ENCODE results near the gene HIGD2B. TPM values are rescaled to one million over a fixed set of nuclear protein-coding genes. Genes with fewer than 3 reads are reported as not detected.

Gene HIGD2B
- total RNA-seq, 1 experiment from 2014 or later: not detected

DNA sequence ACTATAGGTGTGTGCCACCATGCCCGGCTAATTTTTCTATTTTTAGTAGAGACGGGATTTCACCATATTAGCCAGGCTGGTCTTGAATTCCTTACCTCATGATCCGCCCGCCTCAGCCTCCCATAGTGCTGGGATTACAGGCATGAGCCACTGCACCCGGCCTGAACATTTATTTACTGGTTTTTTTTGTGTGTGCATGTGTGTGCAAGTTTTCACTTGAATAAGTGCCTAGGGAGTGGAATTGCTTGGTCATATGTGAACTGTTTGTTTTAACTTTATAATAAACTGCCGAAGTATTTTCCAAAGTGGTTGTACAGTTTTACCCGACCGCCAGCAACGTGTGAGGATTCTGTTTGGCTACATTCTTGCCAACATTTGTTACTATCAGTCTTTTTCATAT, 14.1 kb upstream of the HIGD2B start:
- ChIA-PET POLR2A (ENCODE audit: low non-redundant PET) (no interaction called here), CTCF (no interaction called here)
- no peak for DNase-seq (ENCODE audit: low spot score)
- H3K27me3 ChIP-seq (replicated peaks; ENCODE audit: insufficient read depth, low read depth, low read length, poor library complexity): no peaks in the 10 kb centered on the region
- no peak overlapping the region for H3K4me3 ChIP-seq (ENCODE audit: low read depth, low read length, poor library complexity, severe bottlenecking)
- H3K4me1 ChIP-seq (ENCODE audit: insufficient read depth, low read length, poor library complexity, severe bottlenecking): no peaks in the 10 kb centered on the region
- no peak overlapping the region for H3K27ac ChIP-seq (ENCODE audit: low read depth, low read length, poor library complexity, severe bottlenecking)
- TF ChIP-seq EZH2 (IDR thresholded peaks at IDR 0.05; ENCODE audit: borderline replicate concordance, low read depth, low read length, poor library complexity, severe bottlenecking) (no peak), CTCF (conservative IDR thresholded peaks at IDR 0.05; ENCODE audit: low read depth, low read length) (no peak)
- no peaks in the 10 kb centered on the region for H3K9me3 ChIP-seq (ENCODE audit: low read depth, low read length, poor library complexity, severe bottlenecking)
- no TSS peak for BruUV-seq (replicated peaks)
- no peaks in the 10 kb centered on the region for H3K36me3 ChIP-seq (ENCODE audit: insufficient read depth, low read length, poor library complexity, severe bottlenecking)
- intact Hi-C loops (cut with micrococcal nuclease; ENCODE audit: unreplicated experiment): no loop called here

DNA sequence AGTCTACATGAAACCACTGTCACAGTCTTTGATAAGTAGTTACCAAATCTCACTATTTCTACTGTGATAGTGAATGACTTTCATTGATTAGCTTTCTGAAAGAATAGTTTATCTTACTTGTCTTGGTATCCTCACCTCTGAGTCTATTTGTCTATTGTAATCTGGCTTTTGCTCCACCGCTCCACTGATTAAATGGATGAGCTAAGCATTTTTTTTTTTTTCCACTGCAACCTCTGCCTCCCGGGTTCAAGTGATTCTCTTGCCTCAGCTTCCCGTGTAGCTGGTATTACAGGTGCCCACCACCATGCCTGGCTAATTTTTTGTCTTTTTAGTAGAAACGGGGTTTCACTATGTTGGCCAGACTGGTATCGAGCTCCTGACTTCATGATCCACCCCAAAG, 13.0 kb upstream of the HIGD2B start:
- Histone ChIP-seq H3K27ac (ENCODE audit: low read depth, low read length, poor library complexity, severe bottlenecking) (no peak overlapping the region), H3K27me3 (replicated peaks; ENCODE audit: insufficient read depth, low read depth, low read length, poor library complexity) (no peaks in the 10 kb centered on the region), H3K4me1 (ENCODE audit: insufficient read depth, low read length, poor library complexity, severe bottlenecking) (no peaks in the 10 kb centered on the region), H3K9me3 (ENCODE audit: low read depth, low read length, poor library complexity, severe bottlenecking) (no peaks in the 10 kb centered on the region), H3K4me3 (ENCODE audit: low read depth, low read length, poor library complexity, severe bottlenecking) (no peak overlapping the region), H3K36me3 (ENCODE audit: insufficient read depth, low read length, poor library complexity, severe bottlenecking) (no peaks in the 10 kb centered on the region)
- POLR2A ChIA-PET (ENCODE audit: low non-redundant PET): no interaction called here
- CTCF ChIA-PET: no interaction called here
- TF ChIP-seq EZH2 (IDR thresholded peaks at IDR 0.05; ENCODE audit: borderline replicate concordance, low read depth, low read length, poor library complexity, severe bottlenecking) (no peak), CTCF (conservative IDR thresholded peaks at IDR 0.05; ENCODE audit: low read depth, low read length) (no peak)
- BruUV-seq (replicated peaks): no TSS peak
- intact Hi-C loops (cut with micrococcal nuclease; ENCODE audit: unreplicated experiment): no loop called here
- no peak for DNase-seq (ENCODE audit: low spot score)

DNA sequence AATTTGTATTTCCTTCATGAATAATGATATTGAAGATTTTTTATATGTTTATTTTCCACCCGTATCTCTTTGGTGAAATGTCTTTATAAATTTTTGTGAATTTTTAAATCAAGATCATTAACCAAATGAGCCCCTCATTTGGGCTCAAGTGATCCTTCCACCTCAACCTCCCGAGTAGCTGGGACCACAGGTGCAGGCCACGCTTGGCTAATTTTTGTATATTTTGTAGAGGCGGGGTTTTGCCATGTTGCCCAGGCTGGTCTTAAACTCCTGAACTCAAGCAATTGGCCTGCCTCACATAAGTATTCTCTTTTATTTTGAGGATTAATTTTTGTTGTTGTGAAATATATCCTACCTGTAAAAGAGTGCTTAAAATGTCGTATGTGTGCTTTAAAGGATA, 5.0 kb upstream of the HIGD2B start:
- Histone ChIP-seq H3K4me3 (ENCODE audit: low read depth, low read length, poor library complexity, severe bottlenecking) (no peak overlapping the region), H3K9me3 (ENCODE audit: low read depth, low read length, poor library complexity, severe bottlenecking) (no peaks in the 10 kb centered on the region), H3K36me3 (ENCODE audit: insufficient read depth, low read length, poor library complexity, severe bottlenecking) (no peaks in the 10 kb centered on the region), H3K27me3 (replicated peaks; ENCODE audit: insufficient read depth, low read depth, low read length, poor library complexity) (no peaks in the 10 kb centered on the region), H3K4me1 (ENCODE audit: insufficient read depth, low read length, poor library complexity, severe bottlenecking) (no peaks in the 10 kb centered on the region), H3K27ac (ENCODE audit: low read depth, low read length, poor library complexity, severe bottlenecking) (no peak overlapping the region)
- no peak for TF ChIP-seq CTCF (conservative IDR thresholded peaks at IDR 0.05; ENCODE audit: low read depth, low read length)
- no peak for TF ChIP-seq EZH2 (IDR thresholded peaks at IDR 0.05; ENCODE audit: borderline replicate concordance, low read depth, low read length, poor library complexity, severe bottlenecking)
- ChIA-PET CTCF (no interaction called here), POLR2A (ENCODE audit: low non-redundant PET) (no interaction called here)
- BruUV-seq (replicated peaks): no TSS peak
- intact Hi-C loops (cut with micrococcal nuclease; ENCODE audit: unreplicated experiment): no loop called here
- DNase-seq (ENCODE audit: low spot score): no peak

Data from A673 (cell line).